BLaER1 treated with 17β-estradiol and CSF1 and Interleukin-3, amounts not matched to agents 10 nM and 100 nM (cell line): Measurements from ENCODE around the gene NELL1.

ENCODE experiments used
- H3K27ac ChIP-seq, 11 experiments: shearing (Covaris generic); formaldehyde crosslinking; 2 replicates each; pipeline ENCODE4 v1.8.1; 2022
- H3K27me3 ChIP-seq, 11 experiments: shearing (Covaris generic); formaldehyde crosslinking; 2 replicates each; pipeline ENCODE4 v1.8.1; 2022
- H3K36me3 ChIP-seq, 11 experiments: shearing (Covaris generic); formaldehyde crosslinking; 2 replicates each; pipeline ENCODE4 v1.8.1; 2022
- H3K4me1 ChIP-seq, 10 experiments: shearing (Covaris generic); formaldehyde crosslinking; 2 replicates each; pipeline ENCODE4 v1.8.1; 2022
- H3K4me2 ChIP-seq, 11 experiments: shearing (Covaris generic); formaldehyde crosslinking; 2 replicates each; pipeline ENCODE4 v1.8.1; 2022
- H3K4me3 ChIP-seq, 10 experiments: shearing (Covaris generic); formaldehyde crosslinking; 2 replicates each; pipeline ENCODE4 v1.8.1; 2022
- H3K9ac ChIP-seq, 11 experiments: shearing (Covaris generic); formaldehyde crosslinking; 2 replicates each; pipeline ENCODE4 v1.8.1; 2022
- H3K9me3 ChIP-seq, 11 experiments: shearing (Covaris generic); formaldehyde crosslinking; replicated peaks in 1 of 11; 2 replicates each; pipeline ENCODE4 v1.8.1; 2022
- H4K20me1 ChIP-seq, 11 experiments: shearing (Covaris generic); formaldehyde crosslinking; 2 replicates each; pipeline ENCODE4 v1.8.1; 2022
- Cebpa-rat ChIP-seq, 11 experiments: shearing (Covaris generic); IDR thresholded peaks; 2 replicates each; pipeline ENCODE4 v1.8.1; 2022

The NELL1 gene

DNA sequence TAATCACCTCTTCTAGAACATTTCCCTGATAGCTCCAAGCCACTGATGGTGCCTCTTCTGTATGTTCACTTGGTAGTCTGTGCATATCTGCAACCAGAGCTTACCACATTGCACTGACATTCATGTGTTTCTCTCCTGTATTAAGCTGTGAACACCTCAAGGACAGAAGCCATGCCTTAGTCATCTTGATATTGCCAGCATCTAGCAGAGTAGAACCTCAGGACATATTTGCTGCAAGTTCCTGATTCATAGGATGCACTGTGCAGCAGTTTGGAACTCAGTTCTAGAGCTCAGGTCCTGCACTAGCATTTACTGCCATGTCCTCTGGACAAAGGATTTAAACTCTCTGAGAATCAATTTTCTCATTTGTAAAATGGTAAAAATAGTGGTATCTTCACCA lies 801.1 kb downstream of the NELL1 start:
- H3K27me3 ChIP-seq = no peaks in the 10 kb centered on the region; a peak in 1 of 22 replicates
- H3K4me2 ChIP-seq = no peak overlapping the region
- H3K27ac ChIP-seq = no peak overlapping the region
- no peaks in the 10 kb centered on the region for H4K20me1 ChIP-seq
- H3K4me1 ChIP-seq = 0 out of 20 replicates have a peak, but pooled peaks cover 0 to 6% (median 0%) of the 10 kb centered on the region in 10 experiments
- no peaks in the 10 kb centered on the region for H3K36me3 ChIP-seq
- no peaks in the 10 kb centered on the region for H3K9me3 ChIP-seq
- TF ChIP-seq Cebpa-rat (IDR thresholded peaks at IDR 0.05) = no peak
- H3K9ac ChIP-seq = no peak overlapping the region
- no peak overlapping the region for H3K4me3 ChIP-seq

DNA sequence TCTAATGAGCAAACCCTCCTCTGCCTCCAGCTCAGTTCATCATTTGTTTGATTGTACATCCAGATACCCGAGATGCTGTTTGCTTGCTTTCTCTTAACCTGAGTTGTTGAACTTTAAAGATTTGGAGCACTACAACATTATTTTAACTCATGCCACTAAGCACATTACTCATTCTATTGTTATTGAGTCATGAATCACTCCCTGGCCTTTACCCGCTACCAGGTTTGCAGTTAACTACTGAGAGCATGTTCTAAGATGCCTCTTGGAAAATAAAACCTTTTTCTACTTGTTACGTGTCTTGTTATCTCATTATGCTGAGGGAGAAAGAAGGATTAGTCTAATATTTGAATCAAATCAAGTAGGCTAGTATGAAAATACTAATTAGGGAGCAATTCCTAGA lies 802.9 kb downstream of the NELL1 start:
- no peaks in the 10 kb centered on the region for H3K36me3 ChIP-seq
- H3K27me3 ChIP-seq = no peaks in the 10 kb centered on the region; a peak in 1 of 22 replicates
- H3K27ac ChIP-seq = no peak overlapping the region
- no peak overlapping the region for H3K4me3 ChIP-seq
- no peak for TF ChIP-seq Cebpa-rat (IDR thresholded peaks at IDR 0.05)
- H4K20me1 ChIP-seq = no peaks in the 10 kb centered on the region
- H3K9ac ChIP-seq = no peak overlapping the region
- H3K9me3 ChIP-seq = no peaks in the 10 kb centered on the region
- H3K4me2 ChIP-seq = no peak overlapping the region
- H3K4me1 ChIP-seq = 0 out of 20 replicates have a peak, but pooled peaks cover 0 to 6% (median 0%) of the 10 kb centered on the region in 10 experiments

DNA sequence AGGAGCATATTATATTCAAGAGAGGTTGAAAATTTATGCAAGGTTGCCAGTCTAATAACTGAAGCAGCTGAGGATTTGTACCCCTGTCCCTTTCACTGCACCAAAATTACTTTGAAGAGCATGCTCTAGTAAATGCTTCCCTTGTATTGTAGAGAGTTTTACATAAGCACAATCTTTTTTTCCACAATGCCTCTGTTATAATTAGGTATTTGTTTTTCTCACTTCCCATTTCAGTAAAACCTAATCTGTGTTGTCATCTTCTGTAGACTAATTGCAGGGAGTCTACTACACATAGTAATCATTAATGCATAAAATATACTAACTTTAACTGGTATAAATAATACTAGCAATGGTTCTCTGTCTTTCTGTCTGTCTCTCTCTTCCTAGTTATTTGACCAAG lies 805.1 kb downstream of the NELL1 start:
- H3K4me1 ChIP-seq = 0 out of 20 replicates have a peak, but pooled peaks cover 0 to 6% (median 0%) of the 10 kb centered on the region in 10 experiments
- no peaks in the 10 kb centered on the region; a peak in 1 of 22 replicates for H3K27me3 ChIP-seq
- peak overlapping the region in 1 of 11 experiments; percentile 3; a peak in 1 of 22 replicates for H3K4me2 ChIP-seq
- no peaks in the 10 kb centered on the region for H3K36me3 ChIP-seq
- H3K4me3 ChIP-seq = no peak overlapping the region
- TF ChIP-seq Cebpa-rat (IDR thresholded peaks at IDR 0.05) = no peak
- no peak overlapping the region for H3K27ac ChIP-seq
- no peaks in the 10 kb centered on the region for H3K9me3 ChIP-seq
- H3K9ac ChIP-seq = no peak overlapping the region
- H4K20me1 ChIP-seq = no peaks in the 10 kb centered on the region

DNA sequence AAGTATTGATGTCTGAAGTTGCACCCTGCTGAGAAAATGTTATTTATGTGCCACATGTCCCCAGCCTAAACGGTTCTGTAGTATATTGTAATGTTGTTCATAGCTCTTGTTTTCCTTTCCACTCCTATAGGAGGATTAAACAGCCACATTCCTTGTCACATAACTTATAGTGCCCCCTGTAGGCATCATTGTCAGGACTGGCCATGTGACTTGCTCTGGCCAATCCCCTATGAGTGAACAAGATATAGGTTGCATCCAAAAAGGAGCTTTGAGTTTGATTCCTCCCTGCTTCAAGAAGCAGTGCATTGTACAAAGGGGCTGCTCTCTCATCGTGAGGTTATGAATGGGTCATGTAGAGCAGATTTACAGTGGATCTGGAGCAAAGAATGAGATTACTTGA lies 805.9 kb downstream of the NELL1 start:
- no peak for TF ChIP-seq Cebpa-rat (IDR thresholded peaks at IDR 0.05)
- Histone ChIP-seq H3K4me1 (0 out of 20 replicates have a peak, but pooled peaks cover 0 to 6% (median 0%) of the 10 kb centered on the region in 10 experiments), H3K27ac (no peak overlapping the region)

DNA sequence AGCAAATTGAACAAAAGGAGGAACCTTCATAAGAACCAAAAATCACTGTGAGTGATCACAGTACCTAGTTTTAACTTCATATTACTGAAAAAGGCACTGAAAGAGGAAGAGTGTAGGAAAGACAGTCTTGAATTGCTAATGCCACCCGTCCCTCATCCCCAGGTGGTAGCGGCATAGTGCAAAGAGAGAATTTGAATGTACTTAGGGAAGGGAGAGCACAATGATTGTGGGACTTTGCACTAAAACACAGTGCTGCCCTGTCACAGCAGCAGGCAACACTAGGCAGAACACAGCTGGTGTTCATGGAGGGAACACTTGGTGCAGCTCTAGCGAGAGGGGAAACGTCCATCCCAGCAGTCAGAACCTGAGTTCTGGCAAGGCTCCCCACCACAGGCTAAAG lies 807.2 kb downstream of the NELL1 start:
- Histone ChIP-seq H3K36me3 (no peaks in the 10 kb centered on the region), H4K20me1 (no peaks in the 10 kb centered on the region), H3K27ac (no peak overlapping the region), H3K4me1 (0 out of 20 replicates have a peak, but pooled peaks cover 0 to 6% (median 0%) of the 10 kb centered on the region in 10 experiments), H3K9me3 (no peaks in the 10 kb centered on the region), H3K4me3 (no peak overlapping the region), H3K27me3 (peaks cover 0 to 4% (median 0%) of the 10 kb centered on the region in 11 experiments; a peak in 2 of 22 replicates), H3K9ac (no peak overlapping the region), H3K4me2 (no peak overlapping the region)
- TF ChIP-seq Cebpa-rat (IDR thresholded peaks at IDR 0.05) = no peak

More for the DNA sequence above, 805.9 kb downstream of the NELL1 start:
- Histone ChIP-seq H3K27me3 (no peaks in the 10 kb centered on the region; a peak in 1 of 22 replicates), H4K20me1 (no peaks in the 10 kb centered on the region), H3K4me2 (no peak overlapping the region), H3K9me3 (no peaks in the 10 kb centered on the region), H3K9ac (no peak overlapping the region), H3K36me3 (no peaks in the 10 kb centered on the region), H3K4me3 (no peak overlapping the region)

DNA sequence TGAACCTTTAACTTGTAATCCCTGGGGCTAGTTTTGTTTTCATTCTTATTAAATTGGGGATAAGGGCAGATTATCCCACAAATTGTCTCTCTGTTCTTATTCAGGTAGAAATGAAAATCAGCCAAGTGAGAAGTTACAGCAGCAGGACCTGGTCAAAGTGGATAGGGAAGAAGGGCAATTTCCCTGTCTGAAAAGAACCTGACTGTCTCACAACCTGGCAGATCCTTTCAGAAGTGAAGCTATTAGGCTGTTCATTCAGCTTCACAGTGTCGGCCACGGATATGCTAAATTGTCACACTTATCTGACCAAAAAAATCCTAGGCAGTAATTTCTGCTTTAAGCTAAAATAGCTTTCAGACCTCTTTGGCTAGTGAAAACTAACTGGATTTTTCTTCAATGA lies 810.9 kb downstream of the NELL1 start:
- Histone ChIP-seq H3K4me3 (no peak overlapping the region), H3K4me1 (no peaks in the 10 kb centered on the region), H3K4me2 (no peak overlapping the region), H4K20me1 (no peaks in the 10 kb centered on the region), H3K9ac (no peak overlapping the region), H3K36me3 (no peaks in the 10 kb centered on the region), H3K9me3 (no peaks in the 10 kb centered on the region), H3K27me3 (peaks cover 0 to 4% (median 0%) of the 10 kb centered on the region in 11 experiments; a peak in 1 of 22 replicates), H3K27ac (no peak overlapping the region)
- no peak for TF ChIP-seq Cebpa-rat (IDR thresholded peaks at IDR 0.05)

DNA sequence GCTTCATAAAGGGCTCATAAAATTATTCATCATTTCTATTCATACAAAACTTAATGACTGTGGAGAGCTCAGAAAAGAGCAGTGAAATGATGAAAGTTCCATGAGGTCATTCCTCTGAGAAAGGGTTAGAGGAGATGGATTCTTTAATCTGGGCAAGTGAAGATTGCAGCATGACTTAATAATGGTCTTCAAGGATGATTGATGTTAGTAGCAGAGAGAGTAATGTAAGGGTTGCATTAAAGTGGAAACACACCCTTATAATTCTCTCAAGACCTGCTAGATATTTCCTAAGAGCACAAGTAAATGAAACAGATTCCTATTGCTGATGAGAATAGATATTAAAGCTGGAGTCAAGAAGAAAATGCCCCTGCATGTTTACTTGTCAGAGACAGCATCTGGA lies 811.9 kb downstream of the NELL1 start:
- H3K36me3 ChIP-seq = no peaks in the 10 kb centered on the region
- no peak overlapping the region for H3K4me2 ChIP-seq
- H3K9ac ChIP-seq = no peak overlapping the region
- no peak for TF ChIP-seq Cebpa-rat (IDR thresholded peaks at IDR 0.05)
- no peak overlapping the region for H3K27ac ChIP-seq
- H3K27me3 ChIP-seq = peaks cover 0 to 4% (median 0%) of the 10 kb centered on the region in 11 experiments; a peak in 1 of 22 replicates
- no peaks in the 10 kb centered on the region for H3K9me3 ChIP-seq
- H3K4me3 ChIP-seq = no peak overlapping the region
- H4K20me1 ChIP-seq = no peaks in the 10 kb centered on the region
- H3K4me1 ChIP-seq = no peaks in the 10 kb centered on the region

DNA sequence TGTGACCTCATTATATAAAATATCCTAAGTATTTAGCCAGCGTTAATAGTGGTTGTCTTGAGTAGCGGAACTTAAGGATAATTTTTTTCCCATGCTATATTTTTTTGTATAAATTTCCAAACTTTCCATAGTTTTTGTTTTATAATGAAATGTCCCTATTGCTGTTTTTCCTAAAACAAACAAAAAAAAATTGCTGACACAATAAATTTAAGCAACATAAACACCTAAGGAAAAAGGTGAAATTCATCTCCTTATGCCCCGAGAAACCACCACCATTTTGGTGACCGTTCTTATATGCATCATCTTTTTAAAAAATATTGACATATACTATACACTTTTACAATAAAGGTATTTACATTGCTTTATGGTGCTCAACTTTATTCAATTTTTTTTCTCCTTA lies 814.7 kb downstream of the NELL1 start:
- H3K4me2 ChIP-seq = no peak overlapping the region
- no peak overlapping the region for H3K4me3 ChIP-seq
- peaks cover 0 to 6% (median 0%) of the 10 kb centered on the region in 10 experiments; a peak in 3 of 20 replicates for H3K4me1 ChIP-seq
- no peaks in the 10 kb centered on the region for H4K20me1 ChIP-seq
- H3K9ac ChIP-seq = no peak overlapping the region
- TF ChIP-seq Cebpa-rat (IDR thresholded peaks at IDR 0.05) = no peak
- H3K9me3 ChIP-seq = no peaks in the 10 kb centered on the region
- no peak overlapping the region for H3K27ac ChIP-seq
- H3K27me3 ChIP-seq = peaks cover 0 to 4% (median 0%) of the 10 kb centered on the region in 11 experiments; a peak in 1 of 22 replicates
- no peaks in the 10 kb centered on the region for H3K36me3 ChIP-seq

DNA sequence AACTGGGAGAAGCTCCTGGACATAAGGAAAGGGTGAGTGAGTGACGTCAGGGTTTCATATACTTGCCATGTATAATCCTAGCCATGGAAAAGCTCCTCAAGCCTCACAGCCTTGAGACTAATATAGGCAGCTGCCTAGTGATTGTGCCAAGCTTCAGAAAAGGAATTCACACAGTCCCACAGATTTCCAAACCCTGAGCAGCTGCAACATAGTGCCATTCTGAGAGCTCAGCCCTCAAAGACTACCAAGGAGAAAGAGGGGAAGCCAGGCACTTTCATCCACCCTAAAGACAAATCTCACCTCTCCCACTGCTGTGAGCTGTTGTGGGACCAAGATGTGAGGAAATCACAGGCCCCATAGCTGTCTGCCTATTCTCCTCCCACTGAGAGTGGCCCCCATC lies 815.6 kb downstream of the NELL1 start:
- TF ChIP-seq Cebpa-rat (IDR thresholded peaks at IDR 0.05) = no peak
- H3K27me3 ChIP-seq = peaks cover 0 to 4% (median 0%) of the 10 kb centered on the region in 11 experiments; a peak in 1 of 22 replicates
- no peak overlapping the region for H3K27ac ChIP-seq
- no peaks in the 10 kb centered on the region for H4K20me1 ChIP-seq
- no peak overlapping the region for H3K4me3 ChIP-seq
- H3K9ac ChIP-seq = no peak overlapping the region
- H3K4me1 ChIP-seq = peaks cover 0 to 14% (median 0%) of the 10 kb centered on the region in 10 experiments; a peak in 3 of 20 replicates
- no peaks in the 10 kb centered on the region for H3K9me3 ChIP-seq
- H3K36me3 ChIP-seq = no peaks in the 10 kb centered on the region
- H3K4me2 ChIP-seq = no peak overlapping the region

DNA sequence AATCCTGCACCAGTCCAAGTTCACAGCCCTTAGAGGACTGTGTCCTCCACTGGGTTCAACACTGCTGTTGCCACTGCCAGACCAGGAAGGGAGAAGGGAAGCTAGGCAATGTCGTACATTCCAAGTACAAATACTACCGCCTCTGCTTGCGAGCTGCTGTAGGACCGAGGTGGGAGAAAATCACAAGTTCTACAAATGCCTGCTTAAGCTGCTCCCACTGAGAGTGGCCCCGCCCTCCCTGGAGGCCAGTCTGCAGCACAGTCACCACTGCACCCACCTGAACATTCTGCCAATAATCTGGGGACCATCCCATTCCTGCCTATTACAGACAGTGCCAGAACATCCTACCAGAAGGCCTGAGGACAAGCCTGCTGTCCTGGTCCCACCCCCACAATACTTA lies 816.0 kb downstream of the NELL1 start:
- H3K36me3 ChIP-seq = no peaks in the 10 kb centered on the region
- peaks cover 0 to 3% (median under 1%) of the 10 kb centered on the region in 11 experiments; a peak in 7 of 22 replicates for H3K9me3 ChIP-seq
- H3K27ac ChIP-seq = no peak overlapping the region
- no peak overlapping the region for H3K4me2 ChIP-seq
- TF ChIP-seq Cebpa-rat (IDR thresholded peaks at IDR 0.05) = no peak
- no peak overlapping the region for H3K4me3 ChIP-seq
- peaks cover 0 to 14% (median 0%) of the 10 kb centered on the region in 10 experiments; a peak in 3 of 20 replicates for H3K4me1 ChIP-seq
- H3K9ac ChIP-seq = no peak overlapping the region
- H3K27me3 ChIP-seq = peaks cover 0 to 5% (median 0%) of the 10 kb centered on the region in 11 experiments; a peak in 1 of 22 replicates
- H4K20me1 ChIP-seq = no peaks in the 10 kb centered on the region
